Fibroblast of pulmonary artery (primary cell): ENCODE data around the gene MACROH2A1.

Experiments
- DNase-seq: peaks from one replicate; pipeline ENCODE4 v3.0.0-alpha.2; 2010; ENCODE audit warnings: low read depth
- H3K4me3 ChIP-seq: replicated peaks from 2 replicates; pipeline ENCODE4 v1.5.1; 2011; ENCODE audit warnings: low read depth, mild to moderate bottlenecking, control low read depth, low read length, moderate library complexity
- TF ChIP-seq, protein P1 (sequence below): IDR thresholded peaks from 2 replicates; pipeline ENCODE4 v1.5.1; 2011; ENCODE audit warnings: mild to moderate bottlenecking, control low read depth, low read length, inconsistent platforms; ENCODE audit errors: missing control alignments

The MACROH2A1 gene

DNA sequence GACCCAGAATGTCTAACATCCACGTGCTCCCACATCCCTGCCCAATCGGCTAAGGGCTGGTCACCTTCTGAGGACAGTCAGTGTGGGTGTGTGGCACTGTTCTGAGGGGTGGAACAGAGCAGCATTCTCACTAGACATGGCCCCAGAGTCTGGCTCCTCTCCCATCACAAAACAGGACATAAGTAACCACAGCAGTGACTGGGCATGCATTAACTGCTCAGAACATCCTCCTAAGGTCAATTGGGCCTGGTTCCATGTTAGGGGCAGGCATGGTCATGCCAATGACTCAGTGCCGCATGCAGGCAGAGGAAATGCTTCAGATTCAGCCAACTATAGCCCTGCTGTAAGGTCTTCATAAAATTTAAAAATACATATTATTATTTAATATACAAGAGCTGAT, 12.9 kb downstream of the MACROH2A1 start:
- peak; percentile 34 for DNase-seq
- TF ChIP-seq, protein P1, sequence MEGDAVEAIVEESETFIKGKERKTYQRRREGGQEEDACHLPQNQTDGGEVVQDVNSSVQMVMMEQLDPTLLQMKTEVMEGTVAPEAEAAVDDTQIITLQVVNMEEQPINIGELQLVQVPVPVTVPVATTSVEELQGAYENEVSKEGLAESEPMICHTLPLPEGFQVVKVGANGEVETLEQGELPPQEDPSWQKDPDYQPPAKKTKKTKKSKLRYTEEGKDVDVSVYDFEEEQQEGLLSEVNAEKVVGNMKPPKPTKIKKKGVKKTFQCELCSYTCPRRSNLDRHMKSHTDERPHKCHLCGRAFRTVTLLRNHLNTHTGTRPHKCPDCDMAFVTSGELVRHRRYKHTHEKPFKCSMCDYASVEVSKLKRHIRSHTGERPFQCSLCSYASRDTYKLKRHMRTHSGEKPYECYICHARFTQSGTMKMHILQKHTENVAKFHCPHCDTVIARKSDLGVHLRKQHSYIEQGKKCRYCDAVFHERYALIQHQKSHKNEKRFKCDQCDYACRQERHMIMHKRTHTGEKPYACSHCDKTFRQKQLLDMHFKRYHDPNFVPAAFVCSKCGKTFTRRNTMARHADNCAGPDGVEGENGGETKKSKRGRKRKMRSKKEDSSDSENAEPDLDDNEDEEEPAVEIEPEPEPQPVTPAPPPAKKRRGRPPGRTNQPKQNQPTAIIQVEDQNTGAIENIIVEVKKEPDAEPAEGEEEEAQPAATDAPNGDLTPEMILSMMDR: no peak
- H3K4me3 ChIP-seq: no peak overlapping the region

DNA sequence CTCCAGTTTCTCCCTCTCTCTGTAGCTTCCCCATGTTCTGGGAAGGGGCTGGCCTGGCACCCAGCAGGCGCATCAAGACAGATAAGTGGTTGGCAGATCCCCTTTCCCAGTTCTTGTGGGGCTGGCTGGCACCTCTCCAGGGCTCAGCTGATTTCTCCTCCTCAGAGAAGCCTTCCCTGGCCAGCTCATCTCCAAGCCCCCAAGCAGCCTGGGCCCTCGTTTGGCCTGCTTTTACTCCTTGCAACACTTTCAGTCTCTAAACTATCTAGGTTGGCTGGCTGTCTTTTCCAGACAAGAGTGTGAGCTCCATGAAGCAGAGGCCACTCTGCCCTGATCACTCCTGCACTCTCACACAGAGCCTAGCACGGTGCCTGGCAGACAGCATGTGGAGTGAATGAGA, 13.5 kb downstream of the MACROH2A1 start:
- no peak overlapping the region for H3K4me3 ChIP-seq
- TF ChIP-seq, protein P1: no peak
- DNase-seq: no peak

DNA sequence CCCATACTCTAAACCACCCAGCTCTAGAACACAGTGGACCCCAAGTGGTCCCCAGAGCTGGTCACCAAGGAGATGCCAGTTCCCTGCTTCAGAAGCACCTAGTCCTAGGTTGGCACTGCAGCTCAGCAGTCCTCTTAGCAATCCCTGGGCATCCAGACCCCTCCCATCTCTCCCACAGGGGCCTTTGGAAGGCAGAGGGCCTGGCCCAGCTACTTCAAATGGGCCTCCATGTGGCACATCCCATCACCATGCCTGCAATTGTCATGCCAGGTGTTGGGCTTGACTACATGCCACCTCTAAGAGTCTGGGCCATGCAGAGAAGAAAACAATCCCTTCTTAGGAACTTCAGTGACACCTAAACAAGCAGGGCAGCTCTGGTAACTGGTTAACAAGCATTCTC, 14.1 kb downstream of the MACROH2A1 start:
- TF ChIP-seq, protein P1: no peak
- H3K4me3 ChIP-seq: no peak overlapping the region
- no peak for DNase-seq

DNA sequence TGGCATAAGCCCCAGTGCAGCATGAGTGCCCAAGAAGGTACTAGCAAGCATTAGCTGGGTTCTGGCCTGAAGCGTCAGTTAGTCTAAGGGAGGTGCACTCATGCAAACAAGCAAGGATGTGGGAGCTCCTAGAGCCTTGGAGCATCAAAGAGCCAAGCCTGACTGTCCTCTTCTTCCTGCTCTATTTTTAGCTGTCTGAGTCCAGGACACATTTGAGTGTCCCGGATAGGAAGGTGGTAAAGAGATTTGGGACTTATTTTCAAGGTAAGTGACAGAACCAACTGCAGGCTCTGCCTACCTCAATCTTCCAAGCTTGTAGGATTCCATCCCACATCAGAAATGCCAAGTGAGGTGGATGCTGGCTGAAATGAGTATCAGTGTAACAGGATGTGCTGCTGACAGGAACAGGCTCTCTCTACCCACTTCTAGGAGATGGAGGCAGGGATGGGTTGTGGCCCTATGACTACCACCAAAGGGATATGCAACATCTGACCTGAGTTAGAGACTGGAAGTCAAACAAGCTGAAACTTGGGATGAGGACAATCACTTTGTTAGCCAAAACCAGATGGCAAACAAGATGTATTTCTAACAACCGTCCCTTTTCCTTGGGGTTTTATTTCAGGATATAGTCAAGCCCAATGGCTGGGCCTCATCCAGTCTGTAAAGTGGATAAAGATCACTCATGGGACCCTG, 15.1 kb downstream of the MACROH2A1 start:
- DNase-seq: no peak
- H3K4me3 ChIP-seq: no peak overlapping the region
- TF ChIP-seq, protein P1: no peak

DNA sequence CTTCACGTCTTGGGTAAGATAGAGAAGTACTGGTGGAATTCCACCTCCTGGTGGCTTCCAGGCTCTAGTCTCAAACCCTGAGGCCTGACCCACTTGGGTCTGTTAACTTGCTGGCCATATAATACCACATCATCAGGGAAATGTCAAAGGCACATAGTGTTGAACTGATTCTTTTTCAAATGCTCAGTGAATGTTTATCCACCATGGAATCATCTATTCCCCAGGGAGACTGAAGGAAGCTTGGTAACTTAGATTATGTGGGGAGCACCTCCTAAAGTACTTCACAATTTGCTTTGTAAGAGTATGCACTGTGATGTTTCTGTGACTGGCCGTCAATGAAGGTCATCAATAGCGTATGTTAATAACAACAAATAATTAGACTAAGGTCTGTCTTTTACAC, 16.1 kb downstream of the MACROH2A1 start:
- no peak for DNase-seq
- TF ChIP-seq, protein P1: no peak
- H3K4me3 ChIP-seq: no peak overlapping the region

DNA sequence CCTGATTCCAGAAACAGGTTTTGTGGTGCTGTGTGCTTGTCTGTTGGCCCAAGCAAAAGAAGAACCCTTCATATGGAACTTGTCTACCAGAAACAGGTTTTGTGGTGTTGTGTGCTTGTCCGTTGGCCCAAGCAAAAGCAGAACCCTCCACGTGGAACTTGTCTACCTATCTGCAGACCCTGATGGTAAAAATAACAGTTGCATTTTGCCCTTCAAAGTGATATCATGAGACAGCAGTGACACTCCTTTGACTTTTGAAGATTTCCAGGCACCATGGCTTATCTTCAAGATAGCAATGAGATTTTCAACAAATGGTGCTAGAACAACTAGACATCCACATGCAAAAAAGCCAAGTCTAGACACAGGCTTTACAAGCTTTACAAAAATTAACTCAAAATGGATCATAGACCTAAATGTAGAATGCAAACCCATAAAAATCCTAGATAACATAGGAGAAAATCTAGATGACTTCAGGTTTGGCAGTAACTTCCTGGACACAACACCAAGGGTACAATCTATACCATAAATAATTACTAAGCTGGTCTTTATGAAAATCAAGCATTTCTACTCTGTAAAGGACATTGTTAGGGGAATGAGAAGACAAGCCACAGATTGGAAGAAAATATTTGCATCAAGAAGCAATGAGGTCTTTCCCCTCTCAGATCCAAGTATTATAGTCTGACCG, 16.8 kb downstream of the MACROH2A1 start:
- no peak for DNase-seq
- TF ChIP-seq, protein P1: no peak
- no peak overlapping the region for H3K4me3 ChIP-seq
